IMR-90 (cell line): ENCODE results near the gene DNAJC27.

Source experiments
- CEBPB ChIP-seq: IDR thresholded peaks from 2 replicates; pipeline ENCODE4 v1.6.1; 2012; ENCODE audit warnings: low read depth, low read length, improper control_type of control experiment
- MAZ ChIP-seq: IDR thresholded peaks from 2 replicates; pipeline ENCODE4 v1.6.1; 2012; ENCODE audit warnings: low read depth, mild to moderate bottlenecking, low read length, improper control_type of control experiment, moderate library complexity, borderline replicate concordance
- POLR2A ChIP-seq: IDR thresholded peaks from 2 replicates; pipeline ENCODE4 v1.6.1; 2012; ENCODE audit warnings: mild to moderate bottlenecking, low read depth, low read length

DNA sequence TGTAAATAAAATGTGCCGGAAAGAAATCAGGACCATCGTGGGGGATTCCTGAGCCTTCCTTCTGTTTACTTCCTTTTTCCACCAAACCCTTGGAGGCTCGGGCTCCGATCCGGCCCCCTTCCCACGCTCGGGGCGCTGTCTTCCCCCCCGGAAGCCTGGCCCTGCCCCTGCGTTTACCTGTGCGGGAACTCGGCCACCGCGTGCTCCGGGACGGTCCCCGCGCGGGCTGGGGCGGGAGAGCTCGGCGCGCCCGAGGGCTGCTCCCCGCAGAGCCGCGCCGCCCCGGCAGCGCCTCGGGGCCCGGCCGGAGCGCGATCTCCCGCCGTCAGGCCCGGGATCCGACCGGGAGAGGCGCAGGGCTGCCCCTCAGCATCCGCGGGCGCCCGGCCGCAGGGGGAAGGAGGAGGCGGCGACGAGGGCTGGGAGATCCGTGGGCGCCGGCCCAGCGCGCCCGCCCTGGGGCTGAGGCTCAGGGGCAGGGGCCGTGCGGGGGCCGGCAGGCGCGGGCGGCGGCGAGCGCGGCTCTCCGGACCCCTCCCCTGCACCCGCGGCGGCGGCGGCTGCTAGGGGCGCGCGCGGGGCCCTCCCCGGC lies 52.2 kb downstream of the DNAJC27 start:
- TF ChIP-seq CEBPB, result no peak
- no peak for TF ChIP-seq MAZ
- no peak for TF ChIP-seq POLR2A
